Calu3 (cell line): ENCODE results near the gene IGSF9. TPM values are rescaled to one million over a fixed set of nuclear protein-coding genes. Genes with fewer than 3 reads are reported as not detected.
"Not testable (repeated sequence)": the region's sequence is repeated elsewhere in the genome, so short reads cannot be mapped to it uniquely, and the experiment has no call there.

Experiments used
- BruUV-seq: library from RNA; stranded (reverse); fragments of 400-500 nt; replicated peaks from 2 replicates; lab custom pipeline; 2021; lab: Mats Ljungman, UMichigan
- CTCF ChIA-PET: fragments of 300-600 bp; sonication (Branson Sonifier 250); formaldehyde crosslinking; loops from one replicate; lab custom pipeline; 2022; ENCODE audit warnings: antibody characterized with exemption; lab: Charles Lee
- DNase-seq: peaks from one replicate; pipeline ENCODE4 v3.0.0; 2022
- H3K27ac Mint-ChIP-seq: one replicate; pipeline ENCODE4 v1.8.0; 2022; ENCODE audit warnings: mixed read lengths; ENCODE audit not compliant: unreplicated experiment
- H3K27me3 Mint-ChIP-seq: one replicate; pipeline ENCODE4 v1.8.0; 2022; ENCODE audit warnings: mixed read lengths; ENCODE audit not compliant: unreplicated experiment
- H3K36me3 Mint-ChIP-seq: one replicate; pipeline ENCODE4 v1.8.0; 2022; ENCODE audit warnings: mild to moderate bottlenecking, moderate library complexity, mixed read lengths; ENCODE audit not compliant: insufficient read depth, unreplicated experiment
- H3K4me1 Mint-ChIP-seq: one replicate; pipeline ENCODE4 v1.8.0; 2022; ENCODE audit warnings: mild to moderate bottlenecking, low read depth, mixed read lengths; ENCODE audit not compliant: unreplicated experiment
- H3K4me3 Mint-ChIP-seq: one replicate; pipeline ENCODE4 v1.8.0; 2022; ENCODE audit warnings: mild to moderate bottlenecking, low read depth, moderate library complexity, mixed read lengths; ENCODE audit not compliant: unreplicated experiment
- H3K9me3 Mint-ChIP-seq: one replicate; pipeline ENCODE4 v1.8.0; 2022; ENCODE audit warnings: low read depth, mixed read lengths; ENCODE audit not compliant: unreplicated experiment
- CTCF ChIP-seq: fragments of 200-600 bp; IDR thresholded peaks from one replicate; pipeline ENCODE4 v1.8.0; 2022; ENCODE audit warnings: antibody characterized with exemption; ENCODE audit not compliant: unreplicated experiment
- intact Hi-C: fragments of 100-400 bp; cut with micrococcal nuclease; formaldehyde crosslinking; loops from one replicate; pipeline ENCODE4 v1.10.0; 2022; ENCODE audit not compliant: unreplicated experiment
- total RNA-seq: library from RNA; stranded (reverse); gene quantifications from 2 replicates; pipeline ENCODE4 v1.2.3, GENCODE V29; 2022

IGSF9 gene
- total RNA-seq, 1 experiment from 2014 or later = 7.6 TPM

- intact Hi-C loops = loop anchor here (1.0 kb wide), 1 partner anchor 22 kb away; no protein-coding TSS in a partner anchor
- no peak for TF ChIP-seq CTCF
- H3K27me3 Mint-ChIP-seq = no peaks in the 10 kb centered on the region
- peaks cover 33% of the 10 kb centered on the region for H3K4me1 Mint-ChIP-seq
- CTCF ChIA-PET = interaction anchor here (0.6 to 2.1 kb wide), 8 partner anchors 11 to 1378 kb away, joined by 3 to 5 read pairs (median 4); partner anchors contain the start of gene TAGLN2
- BruUV-seq = no TSS peak
- H3K9me3 Mint-ChIP-seq = no peaks in the 10 kb centered on the region
- peak overlapping the region; percentile 48 for H3K4me3 Mint-ChIP-seq
- peaks cover 13% of the 10 kb centered on the region for H3K36me3 Mint-ChIP-seq
- H3K27ac Mint-ChIP-seq = peak overlapping the region; percentile 84
- no peak for DNase-seq
Measured at GRCh38 chr1:159900755-159901360, 44.6 kb downstream of the IGSF9 start.

- TSS peak; percentile 95 for BruUV-seq
Measured at GRCh38 chr1:159900086-159900680, 45.2 kb downstream of the IGSF9 start, which contains the start of gene CFAP45. Gene CFAP45 (minus strand): TSS chr1:159900165. CDS start chr1:159900098, 67 bp downstream.

GRCh38 chr1:159899634-159900033, 45.8 kb downstream of the IGSF9 start:
- CTCF ChIA-PET = interaction anchor here (0.7 to 2.1 kb wide), 4 partner anchors 12 to 100 kb away, joined by 3 to 5 read pairs (median 4); no protein-coding TSS in a partner anchor

More at GRCh38 chr1:159900086-159900680, 45.2 kb downstream of the IGSF9 start, which contains the start of gene CFAP45:
- Mint-ChIP-seq H3K36me3 (peaks cover 13% of the 10 kb centered on the region), H3K9me3 (no peaks in the 10 kb centered on the region), H3K4me1 (peaks cover 33% of the 10 kb centered on the region), H3K27ac (peak within 1 kb of the TSS; percentile 84), H3K4me3 (peak within 1 kb of the TSS; percentile 48), H3K27me3 (no peaks in the 10 kb centered on the region)
- CTCF ChIA-PET = interaction anchor here (0.7 to 2.1 kb wide), 8 partner anchors 11 to 110 kb away, joined by 3 to 5 read pairs (median 4); partner anchors contain the start of gene TAGLN2
- intact Hi-C loops = loop anchor here (1.0 kb wide), 1 partner anchor 23 kb away; no protein-coding TSS in a partner anchor
- DNase-seq = peak; percentile 88
- no peak for TF ChIP-seq CTCF

GRCh38 chr1:159898527-159898926, 46.9 kb downstream of the IGSF9 start:
- Mint-ChIP-seq H3K27ac (no peak overlapping the region), H3K4me1 (peaks cover 33% of the 10 kb centered on the region), H3K36me3 (peaks cover 13% of the 10 kb centered on the region), H3K9me3 (no peaks in the 10 kb centered on the region), H3K27me3 (no peaks in the 10 kb centered on the region), H3K4me3 (no peak overlapping the region)
- no peak for DNase-seq
- BruUV-seq = no TSS peak
- intact Hi-C loops = no loop called here
- no peak for TF ChIP-seq CTCF
- CTCF ChIA-PET = no interaction called here

More at GRCh38 chr1:159899634-159900033, 45.8 kb downstream of the IGSF9 start:
- intact Hi-C loops = loop anchor here (1.0 kb wide), 1 partner anchor 24 kb away; no protein-coding TSS in a partner anchor
- H3K4me1 Mint-ChIP-seq = peaks cover 33% of the 10 kb centered on the region
- BruUV-seq, H3K9me3 Mint-ChIP-seq, H3K27me3 Mint-ChIP-seq, DNase-seq: not testable (repeated sequence)
- H3K4me3 Mint-ChIP-seq = peak overlapping the region; percentile 48
- H3K27ac Mint-ChIP-seq = peak overlapping the region; percentile 84
- H3K36me3 Mint-ChIP-seq = peaks cover 13% of the 10 kb centered on the region
